A549 (cell line): ENCODE measurements around the gene CD2BP2.

Experiments used
- BHLHE40 ChIP-seq: IDR thresholded peaks from 2 replicates; pipeline ENCODE4 v1.6.1; 2012; ENCODE audit warnings: low read depth, low read length, inconsistent platforms
- CTCF ChIP-seq: fragments of >200 bp; sonication (Bioruptor Twin); formaldehyde crosslinking; IDR thresholded peaks from 3 replicates; pipeline ENCODE4 v1.5.1; 2016
- EP300 ChIP-seq, 2 experiments: fragments of >200 bp; sonication (Bioruptor Twin); formaldehyde crosslinking; IDR thresholded peaks; 2 replicates in 1 of 2; 3 replicates in 1 of 2; pipeline ENCODE4 v1.6.1; 2016 to 2017
- FOSL2 ChIP-seq, 2 experiments: fragments of 450-650 bp in 1 of 2; fragments of >200 bp in 1 of 2; sonication (Bioruptor Twin) in 1 of 2; formaldehyde crosslinking; IDR thresholded peaks; 2 replicates each; pipeline versions ENCODE4 v1.5.0 to v1.6.1; 2016 to 2020; ENCODE audit warnings: mild to moderate bottlenecking in 1 of 2, moderate library complexity in 1 of 2
- MAX ChIP-seq: IDR thresholded peaks from 2 replicates; pipeline ENCODE4 v1.6.1; 2012
- MAZ ChIP-seq: fragments of 150-350 bp; IDR thresholded peaks from 2 replicates; pipeline ENCODE4 v1.6.1; 2014; ENCODE audit warnings: antibody characterized with exemption, low read depth, low read length, borderline replicate concordance
- RAD21 ChIP-seq, 2 experiments: fragments of >200 bp in 1 of 2; sonication (Bioruptor Twin) in 1 of 2; formaldehyde crosslinking in 1 of 2; IDR thresholded peaks in 1 of 2; conservative IDR thresholded peaks in 1 of 2; 2 replicates in 1 of 2; 3 replicates in 1 of 2; pipeline ENCODE4 v1.6.1; 2012 to 2018; ENCODE audit warnings: inconsistent platforms in 1 of 2
- RFX5 ChIP-seq: fragments of 450-650 bp; IDR thresholded peaks from 2 replicates; pipeline ENCODE4 v1.7.1; 2014; ENCODE audit warnings: antibody characterized with exemption, mild to moderate bottlenecking, moderate library complexity
- SMC3 ChIP-seq: fragments of >200 bp; sonication (Bioruptor Twin); formaldehyde crosslinking; IDR thresholded peaks from 3 replicates; pipeline ENCODE4 v1.6.1; 2018; ENCODE audit warnings: inconsistent platforms
- TF ChIP-seq, protein P1 (sequence below): fragments of 200-600 bp; sonication (generic); IDR thresholded peaks from 2 replicates; pipeline ENCODE4 v1.6.1; 2016; ENCODE audit warnings: antibody characterized with exemption, mild to moderate bottlenecking, moderate library complexity

GRCh38 chr16:30383521-30383920 is 28.4 kb upstream of the CD2BP2 start:
- TF ChIP-seq MAX (no peak), CTCF (no peak), BHLHE40 (no peak), EP300 (IDR thresholded peaks at IDR 0.05) (no peak), MAZ (no peak), RFX5 (no peak), RAD21 (conservative IDR thresholded peaks at IDR 0.05 in 1 of 2, IDR thresholded peaks at IDR 0.05 in 1 of 2) (no peak), SMC3 (no peak), FOSL2 (IDR thresholded peaks at IDR 0.05) (no peak), FOSL2 (CRISPR knock-in tag; IDR thresholded peaks at IDR 0.05) (no peak)
- TF ChIP-seq, protein P1, sequence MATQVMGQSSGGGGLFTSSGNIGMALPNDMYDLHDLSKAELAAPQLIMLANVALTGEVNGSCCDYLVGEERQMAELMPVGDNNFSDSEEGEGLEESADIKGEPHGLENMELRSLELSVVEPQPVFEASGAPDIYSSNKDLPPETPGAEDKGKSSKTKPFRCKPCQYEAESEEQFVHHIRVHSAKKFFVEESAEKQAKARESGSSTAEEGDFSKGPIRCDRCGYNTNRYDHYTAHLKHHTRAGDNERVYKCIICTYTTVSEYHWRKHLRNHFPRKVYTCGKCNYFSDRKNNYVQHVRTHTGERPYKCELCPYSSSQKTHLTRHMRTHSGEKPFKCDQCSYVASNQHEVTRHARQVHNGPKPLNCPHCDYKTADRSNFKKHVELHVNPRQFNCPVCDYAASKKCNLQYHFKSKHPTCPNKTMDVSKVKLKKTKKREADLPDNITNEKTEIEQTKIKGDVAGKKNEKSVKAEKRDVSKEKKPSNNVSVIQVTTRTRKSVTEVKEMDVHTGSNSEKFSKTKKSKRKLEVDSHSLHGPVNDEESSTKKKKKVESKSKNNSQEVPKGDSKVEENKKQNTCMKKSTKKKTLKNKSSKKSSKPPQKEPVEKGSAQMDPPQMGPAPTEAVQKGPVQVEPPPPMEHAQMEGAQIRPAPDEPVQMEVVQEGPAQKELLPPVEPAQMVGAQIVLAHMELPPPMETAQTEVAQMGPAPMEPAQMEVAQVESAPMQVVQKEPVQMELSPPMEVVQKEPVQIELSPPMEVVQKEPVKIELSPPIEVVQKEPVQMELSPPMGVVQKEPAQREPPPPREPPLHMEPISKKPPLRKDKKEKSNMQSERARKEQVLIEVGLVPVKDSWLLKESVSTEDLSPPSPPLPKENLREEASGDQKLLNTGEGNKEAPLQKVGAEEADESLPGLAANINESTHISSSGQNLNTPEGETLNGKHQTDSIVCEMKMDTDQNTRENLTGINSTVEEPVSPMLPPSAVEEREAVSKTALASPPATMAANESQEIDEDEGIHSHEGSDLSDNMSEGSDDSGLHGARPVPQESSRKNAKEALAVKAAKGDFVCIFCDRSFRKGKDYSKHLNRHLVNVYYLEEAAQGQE, result no peak
